H1 (cell line): ENCODE data around the gene DOLK. TPM values are rescaled to one million over a fixed set of nuclear protein-coding genes. Genes with fewer than 3 reads are reported as not detected.

Experiments
- CTCF ChIA-PET: fragments of 300-600 bp; sonication (Branson Sonifier 250); formaldehyde crosslinking; loops from one replicate; lab custom pipeline; 2021; ENCODE audit not compliant: partially characterized antibody; lab: Charles Lee
- POLR2A ChIA-PET: fragments of 300-600 bp; sonication (Branson Sonifier 250); formaldehyde crosslinking; loops from one replicate; lab custom pipeline; 2021; ENCODE audit warnings: inconsistent platforms; ENCODE audit not compliant: partially characterized antibody; lab: Charles Lee
- DNase-seq, 2 experiments: peaks; one replicate each; pipeline versions ENCODE4 v3.0.0 to v3.0.0-alpha.2; 2010 to 2022; ENCODE audit warnings: low spot score in 2 of 2, low read depth in 1 of 2, mixed read lengths in 1 of 2
- FAIRE-seq: peaks from 2 replicates; lab custom pipeline; 2011; peaks lifted over from hg19 to GRCh38; lab: Jason Lieb, UNC
- H2AFZ ChIP-seq: 2 replicates; pipeline ENCODE4 v1.8.1; 2012; ENCODE audit warnings: low read length, inconsistent platforms
- H2AK5ac ChIP-seq: 2 replicates; pipeline ENCODE4 v1.6.1; 2013; ENCODE audit warnings: low read depth, low read length
- H2BK120ac ChIP-seq: replicated peaks from 2 replicates; pipeline ENCODE3; 2013; ENCODE audit warnings: low read depth, low read length, inconsistent platforms
- H2BK12ac ChIP-seq: 2 replicates; pipeline ENCODE4 v1.6.1; 2013; ENCODE audit warnings: low read depth, low read length
- H2BK15ac ChIP-seq: 2 replicates; pipeline ENCODE4 v1.6.1; 2013; ENCODE audit warnings: low read length
- H2BK20ac ChIP-seq: 2 replicates; pipeline ENCODE4 v1.6.1; 2013; ENCODE audit warnings: low read length
- H2BK5ac ChIP-seq: 2 replicates; pipeline ENCODE4 v1.6.1; 2013; ENCODE audit warnings: low read depth, low read length
- H3K14ac ChIP-seq: 2 replicates; pipeline ENCODE4 v1.6.1; 2013; ENCODE audit warnings: inconsistent platforms; ENCODE audit not compliant: insufficient read length
- H3K18ac ChIP-seq: 2 replicates; pipeline ENCODE4 v1.6.1; 2013; ENCODE audit warnings: low read length; ENCODE audit errors: extremely low read depth
- H3K23ac ChIP-seq: 2 replicates; pipeline ENCODE4 v1.6.1; 2013; ENCODE audit warnings: inconsistent platforms; ENCODE audit not compliant: insufficient read length
- H3K23me2 ChIP-seq: 2 replicates; pipeline ENCODE4 v1.6.1; 2013; ENCODE audit warnings: low read depth, low read length
- H3K27ac ChIP-seq: 2 replicates; pipeline ENCODE4 v1.6.1; 2011; ENCODE audit warnings: low read depth, low read length, inconsistent platforms
- H3K27me3 ChIP-seq, 4 experiments: replicated peaks in 1 of 4; 1 replicate in 1 of 4; 2 replicates in 3 of 4; pipeline versions ENCODE4 v1.6.1 to v1.8.1; 2011 to 2013; ENCODE audit warnings: low read length in 3 of 4, mild to moderate bottlenecking in 3 of 4, inconsistent platforms in 2 of 4, mixed read lengths in 2 of 4, moderate library complexity in 1 of 4; ENCODE audit not compliant: control insufficient read depth in 3 of 4, insufficient read depth in 3 of 4; ENCODE audit errors: extremely low read depth in 1 of 4
- H3K36me3 ChIP-seq, 4 experiments: 2 replicates each; pipeline versions ENCODE4 v1.6.1 to v1.8.1; 2011 to 2013; ENCODE audit warnings: mild to moderate bottlenecking in 4 of 4, low read length in 3 of 4, moderate library complexity in 2 of 4, control low read depth in 1 of 4, inconsistent platforms in 1 of 4; ENCODE audit not compliant: insufficient read depth in 4 of 4, control insufficient read depth in 2 of 4
- H3K4ac ChIP-seq: replicated peaks from 2 replicates; pipeline ENCODE3; 2013; ENCODE audit warnings: low read length, low read depth, mixed read lengths, inconsistent platforms; ENCODE audit not compliant: insufficient read length
- H3K4me1 ChIP-seq, 4 experiments: replicated peaks in 1 of 4; 1 replicate in 1 of 4; 2 replicates in 3 of 4; pipeline versions ENCODE4 v1.6.1 to v1.8.1; 2011 to 2013; ENCODE audit warnings: low read length in 3 of 4, inconsistent platforms in 2 of 4, mixed read lengths in 1 of 4; ENCODE audit not compliant: insufficient read depth in 4 of 4, control insufficient read depth in 3 of 4
- H3K4me2 ChIP-seq, 2 experiments: 2 replicates each; pipeline versions ENCODE4 v1.6.1 to v1.8.1; 2011 to 2013; ENCODE audit warnings: low read depth in 2 of 2, low read length in 2 of 2, control low read depth in 1 of 2, inconsistent platforms in 1 of 2, mild to moderate bottlenecking in 1 of 2; ENCODE audit not compliant: insufficient read depth in 1 of 2
- H3K4me3 ChIP-seq, 4 experiments: fragments of 200-600, 300-600 bp in 1 of 4; sonication (generic), shearing (Covaris generic), sonication (Bioruptor Twin) in 1 of 4; 2 replicates each; pipeline versions ENCODE4 v1.5.1 to v1.8.1; 2011 to 2016; ENCODE audit warnings: low read length in 4 of 4, low read depth in 3 of 4, control low read depth in 2 of 4, inconsistent platforms in 2 of 4, mild to moderate bottlenecking in 2 of 4, mixed read lengths in 1 of 4, moderate library complexity in 1 of 4; ENCODE audit not compliant: insufficient read depth in 2 of 4; ENCODE audit errors: extremely low read depth in 1 of 4
- H3K56ac ChIP-seq: replicated peaks from 2 replicates; pipeline ENCODE3; 2013; ENCODE audit warnings: low read depth, mild to moderate bottlenecking, mixed read lengths, low read length, inconsistent platforms; ENCODE audit not compliant: insufficient read length
- H3K79me1 ChIP-seq: 2 replicates; pipeline ENCODE4 v1.6.1; 2013; ENCODE audit warnings: low read depth, low read length, control low read depth
- H3K79me2 ChIP-seq, 2 experiments: 2 replicates each; pipeline versions ENCODE4 v1.6.1 to v1.8.1; 2012 to 2013; ENCODE audit warnings: low read length in 2 of 2, mild to moderate bottlenecking in 2 of 2, inconsistent platforms in 1 of 2; ENCODE audit not compliant: insufficient read depth in 2 of 2, control insufficient read depth in 1 of 2
- H3K9ac ChIP-seq, 4 experiments: replicated peaks in 1 of 4; 1 replicate in 1 of 4; 2 replicates in 3 of 4; pipeline versions ENCODE4 v1.6.1 to v1.8.1; 2011 to 2013; ENCODE audit warnings: low read depth in 3 of 4, low read length in 3 of 4, control low read depth in 2 of 4, mild to moderate bottlenecking in 2 of 4, moderate library complexity in 2 of 4, inconsistent platforms in 1 of 4; ENCODE audit errors: extremely low read depth in 1 of 4
- H3K9me3 ChIP-seq, 2 experiments: 2 replicates each; pipeline versions ENCODE4 v1.6.1 to v1.8.1; 2012 to 2013; ENCODE audit warnings: mild to moderate bottlenecking in 2 of 2, moderate library complexity in 2 of 2, control low read depth in 1 of 2, inconsistent platforms in 1 of 2, low read depth in 1 of 2, low read length in 1 of 2, mixed read lengths in 1 of 2; ENCODE audit not compliant: insufficient read depth in 2 of 2
- H4K20me1 ChIP-seq, 2 experiments: replicated peaks in 1 of 2; 2 replicates each; pipeline versions ENCODE3 to v1.8.1; 2011 to 2013; ENCODE audit warnings: inconsistent platforms in 2 of 2, low read length in 2 of 2, mild to moderate bottlenecking in 1 of 2; ENCODE audit not compliant: insufficient read depth in 2 of 2, control insufficient read depth in 1 of 2
- H4K5ac ChIP-seq: 2 replicates; pipeline ENCODE4 v1.6.1; 2013; ENCODE audit warnings: low read length, low read depth, mixed read lengths, inconsistent platforms; ENCODE audit not compliant: insufficient read length
- H4K8ac ChIP-seq: 2 replicates; pipeline ENCODE4 v1.8.0; 2013; ENCODE audit warnings: mild to moderate bottlenecking, moderate library complexity, low read length, inconsistent platforms; ENCODE audit not compliant: insufficient read depth; ENCODE audit errors: extremely low read depth
- H4K91ac ChIP-seq: replicated peaks from 2 replicates; pipeline ENCODE3; 2013; ENCODE audit warnings: low read length, mixed read lengths, inconsistent platforms; ENCODE audit not compliant: insufficient read length
- JUN ChIP-seq: IDR thresholded peaks from 2 replicates; pipeline ENCODE4 v1.6.1; 2011; ENCODE audit warnings: low read depth, mild to moderate bottlenecking, improper control_type of control experiment, low read length
- MAFK ChIP-seq: IDR thresholded peaks from 2 replicates; pipeline ENCODE4 v1.6.1; 2012; ENCODE audit warnings: low read depth, mild to moderate bottlenecking, improper control_type of control experiment, low read length
- RNF2 ChIP-seq: fragments of 200-900, 300-1000 bp; sonication (generic); IDR thresholded peaks from 2 replicates; pipeline ENCODE4 v1.7.1; 2016; ENCODE audit warnings: borderline replicate concordance, low read depth, mild to moderate bottlenecking, antibody characterized with exemption, low read length; ENCODE audit not compliant: poor library complexity, severe bottlenecking; ENCODE audit errors: missing control alignments
- SUZ12 ChIP-seq: fragments of 200-600 bp; sonication (generic); IDR thresholded peaks from 2 replicates; pipeline ENCODE4 v1.6.1; 2012; ENCODE audit warnings: mild to moderate bottlenecking, inconsistent platforms, low read length, moderate library complexity, mixed read lengths
- TEAD4 ChIP-seq: IDR thresholded peaks from 2 replicates; pipeline ENCODE4 v1.6.1; 2012; ENCODE audit warnings: low read depth, low read length, inconsistent platforms, mixed read lengths
- WGBS, 2 experiments: shearing (Covaris generic) in 1 of 2; methylation state at CpG; one replicate each; pipeline versions ENCODE4 v1.1.6 to v1.1.7; 2013 to 2015; ENCODE audit warnings: low lambda C conversion rate in 2 of 2, mixed read lengths in 2 of 2, inconsistent platforms in 1 of 2, low coverage in 1 of 2, missing lambda C conversion rate in 1 of 2; ENCODE audit not compliant: insufficient replicate concordance in 2 of 2, insufficient coverage in 1 of 2, insufficient read length in 1 of 2; ENCODE audit errors: extremely low coverage in 1 of 2, missing lambda C conversion rate in 1 of 2; 5-methylcytosine and 5-hydroxymethylcytosine counted together
- polyA plus RNA-seq, 7 experiments: library from polyadenylated mRNA; depleted of rRNA in 3 of 7; stranded (reverse) in 5 of 7; unstranded in 2 of 7; fragments of >200 nt in 5 of 7; fragments of 200-250 nt in 2 of 7; gene quantifications; 1 replicate in 5 of 7; 2 replicates in 1 of 7; 4 replicates in 1 of 7; pipeline versions ENCODE4 v1.2.1 to v1.2.3, GENCODE V29; 2011 to 2013; ENCODE audit warnings: missing spikeins in 2 of 7, mixed read lengths in 2 of 7
- total RNA-seq: library from RNA; stranded (reverse); fragmentation: NEBNext Ultra II Directional; extraction: Animal tissue kit (Norgen Biotek cat#: 25700); gene quantifications from 2 replicates; pipeline ENCODE4 v1.2.1, GENCODE V29; 2021

DOLK gene
- total and polyA plus RNA-seq, 2 of the 8 experiments (the other 6 are each of a cell fraction or from before 2014, with no cell fraction given): 17.2 to 44.3 TPM

GRCh38 chr9:128929560-128929959 lies 17.8 kb downstream of the DOLK start:
- Histone ChIP-seq H3K56ac (no peak overlapping the region), H3K9me3 (no peaks in the 10 kb centered on the region), H3K14ac (no peak overlapping the region), H3K4me2 (no peak overlapping the region), H2AK5ac (no peak overlapping the region), H4K91ac (no peak overlapping the region), H3K18ac (no peak overlapping the region), H2BK120ac (no peak overlapping the region), H3K27me3 (no peaks in the 10 kb centered on the region), H3K23me2 (no peaks in the 10 kb centered on the region), H3K4me3 (no peak overlapping the region), H4K8ac (no peak overlapping the region), H3K4ac (no peak overlapping the region), H2BK12ac (no peak overlapping the region), H2AFZ (no peak overlapping the region), H2BK20ac (no peak overlapping the region), H2BK15ac (no peak overlapping the region), H3K27ac (no peak overlapping the region), H3K4me1 (no peaks in the 10 kb centered on the region; a peak in 1 of 7 replicates), H3K79me1 (no peaks in the 10 kb centered on the region), H4K5ac (no peak overlapping the region), H3K36me3 (no peaks in the 10 kb centered on the region), H2BK5ac (no peak overlapping the region), H3K79me2 (no peaks in the 10 kb centered on the region), H3K23ac (no peak overlapping the region), H3K9ac (no peak overlapping the region), H4K20me1 (peaks cover 0 to 2% of the 10 kb centered on the region in 2 experiments)
- WGBS, 2 experiments: 91% methylated on average over 4 of the region's 4 CpGs; no CpG with 5 or more reads in 1 of the 2 experiments
- FAIRE-seq: no peak
- DNase-seq: no peak
- ChIA-PET POLR2A (interaction anchor here (0.7 to 2.7 kb wide), 5 partner anchors 14 to 767 kb away, joined by 3 to 9 read pairs (median 4); no protein-coding TSS in a partner anchor), CTCF (interaction anchor here (0.5 to 9.7 kb wide), 16 partner anchors 8 to 273 kb away, joined by 3 to 139 read pairs (median 8); partner anchors contain the start of genes KYAT1 and PHYHD1)
- TF ChIP-seq JUN (no peak), MAFK (no peak), SUZ12 (no peak), RNF2 (no peak), TEAD4 (no peak)
